Type B pancreatic cell (in vitro differentiated cells): ENCODE measurements around the gene PEX14. TPM values are rescaled to one million over a fixed set of nuclear protein-coding genes. Genes with fewer than 3 reads are reported as not detected.
"Not testable (repeated sequence)": the region's sequence is repeated elsewhere in the genome, so short reads cannot be mapped to it uniquely, and the experiment has no call there.

Experiments used
- DNase-seq: peaks from one replicate; pipeline ENCODE4 v3.0.0; 2021; ENCODE audit warnings: mixed read lengths; ENCODE audit not compliant: unreplicated experiment; ENCODE audit errors: extremely low spot score
- H3K27ac Mint-ChIP-seq: 2 replicates; pipeline ENCODE4 v1.8.0; 2021; ENCODE audit warnings: mild to moderate bottlenecking, mixed read lengths
- H3K27me3 Mint-ChIP-seq: 2 replicates; pipeline ENCODE4 v1.8.0; 2021; ENCODE audit warnings: mixed read lengths
- H3K36me3 Mint-ChIP-seq: 2 replicates; pipeline ENCODE4 v1.8.0; 2021; ENCODE audit warnings: mixed read lengths
- H3K4me1 Mint-ChIP-seq: one replicate; pipeline ENCODE4 v1.8.0; 2021; ENCODE audit warnings: mixed read lengths; ENCODE audit not compliant: unreplicated experiment
- H3K4me3 Mint-ChIP-seq: 2 replicates; pipeline ENCODE4 v1.8.0; 2021; ENCODE audit warnings: mild to moderate bottlenecking, mixed read lengths
- H3K9me3 Mint-ChIP-seq: 2 replicates; pipeline ENCODE4 v1.8.0; 2021; ENCODE audit warnings: mixed read lengths
- CTCF ChIP-seq: fragments of 200-600 bp; sonication (generic); conservative IDR thresholded peaks from 2 replicates; pipeline ENCODE4 v1.5.0; 2021; ENCODE audit warnings: antibody characterized with exemption, mild to moderate bottlenecking
- total RNA-seq: library from RNA; stranded (reverse); gene quantifications from 2 replicates; pipeline ENCODE4 v1.2.1, GENCODE V29; 2021; ENCODE audit warnings: low replicate concordance

Gene PEX14
- total RNA-seq, 1 donor from 2014 or later: 22.5 TPM

GRCh38 chr1:10497109-10497508, 22.4 kb downstream of the PEX14 start:
- Mint-ChIP-seq H3K27ac (no peak overlapping the region), H3K9me3 (no peaks in the 10 kb centered on the region), H3K36me3 (no peaks in the 10 kb centered on the region), H3K4me3 (no peak overlapping the region), H3K4me1 (peaks cover 22% of the 10 kb centered on the region), H3K27me3 (no peaks in the 10 kb centered on the region)
- TF ChIP-seq CTCF: no peak
- DNase-seq: no peak

- H3K4me1 Mint-ChIP-seq: peaks cover 24% of the 10 kb centered on the region
- no peaks in the 10 kb centered on the region for H3K9me3 Mint-ChIP-seq
- DNase-seq: no peak
- H3K36me3 Mint-ChIP-seq: no peaks in the 10 kb centered on the region
- H3K27me3 Mint-ChIP-seq: no peaks in the 10 kb centered on the region
- H3K4me3 Mint-ChIP-seq: no peak overlapping the region
- TF ChIP-seq CTCF: no peak
- no peak overlapping the region for H3K27ac Mint-ChIP-seq
Observed at GRCh38 chr1:10498231-10498630, 23.5 kb downstream of the PEX14 start.

GRCh38 chr1:10502206-10502605, 27.5 kb downstream of the PEX14 start:
- H3K27ac Mint-ChIP-seq: no peak overlapping the region
- H3K27me3 Mint-ChIP-seq: no peaks in the 10 kb centered on the region
- no peaks in the 10 kb centered on the region for H3K9me3 Mint-ChIP-seq
- TF ChIP-seq CTCF: no peak
- H3K4me3 Mint-ChIP-seq: no peak overlapping the region
- no peak for DNase-seq
- H3K36me3 Mint-ChIP-seq: no peaks in the 10 kb centered on the region
- H3K4me1 Mint-ChIP-seq: peaks cover 18% of the 10 kb centered on the region

GRCh38 chr1:10504249-10504648, 29.5 kb downstream of the PEX14 start:
- no peak for TF ChIP-seq CTCF
- no peak for DNase-seq
- Mint-ChIP-seq H3K27ac (no peak overlapping the region), H3K4me3 (no peak overlapping the region), H3K9me3 (no peaks in the 10 kb centered on the region), H3K27me3 (no peaks in the 10 kb centered on the region), H3K4me1 (peaks cover 29% of the 10 kb centered on the region), H3K36me3 (no peaks in the 10 kb centered on the region)

GRCh38 chr1:10506046-10506676, 31.4 kb downstream of the PEX14 start:
- H3K4me1 Mint-ChIP-seq: peaks cover 44% of the 10 kb centered on the region
- not testable (repeated sequence) for H3K4me3 Mint-ChIP-seq, DNase-seq, H3K36me3 Mint-ChIP-seq, H3K9me3 Mint-ChIP-seq, H3K27me3 Mint-ChIP-seq, H3K27ac Mint-ChIP-seq

- H3K4me3 Mint-ChIP-seq: no peak overlapping the region
- TF ChIP-seq CTCF: no peak
- H3K9me3 Mint-ChIP-seq: no peaks in the 10 kb centered on the region
- no peaks in the 10 kb centered on the region for H3K36me3 Mint-ChIP-seq
- H3K27me3 Mint-ChIP-seq: no peaks in the 10 kb centered on the region
- DNase-seq: no peak
- peaks cover 47% of the 10 kb centered on the region for H3K4me1 Mint-ChIP-seq
- H3K27ac Mint-ChIP-seq: no peak overlapping the region
Observed at GRCh38 chr1:10506677-10507047, 31.9 kb downstream of the PEX14 start.
